GM21825 (cell line): ENCODE results near the gene AIMP1.
"Not testable (repeated sequence)": the region's sequence is repeated elsewhere in the genome, so short reads cannot be mapped to it uniquely, and the experiment has no call there.

Source experiments
- ATAC-seq: cut with Tn5 transposase; IDR thresholded peaks from one replicate; pipeline ENCODE4 v1.9.1; 2021; ENCODE audit warnings: mild to moderate bottlenecking, moderate library complexity; ENCODE audit not compliant: unreplicated experiment

The AIMP1 gene

GRCh38 chr4:106344647-106344970, 28.3 kb downstream of the AIMP1 start:
- ATAC-seq: no peak

DNA sequence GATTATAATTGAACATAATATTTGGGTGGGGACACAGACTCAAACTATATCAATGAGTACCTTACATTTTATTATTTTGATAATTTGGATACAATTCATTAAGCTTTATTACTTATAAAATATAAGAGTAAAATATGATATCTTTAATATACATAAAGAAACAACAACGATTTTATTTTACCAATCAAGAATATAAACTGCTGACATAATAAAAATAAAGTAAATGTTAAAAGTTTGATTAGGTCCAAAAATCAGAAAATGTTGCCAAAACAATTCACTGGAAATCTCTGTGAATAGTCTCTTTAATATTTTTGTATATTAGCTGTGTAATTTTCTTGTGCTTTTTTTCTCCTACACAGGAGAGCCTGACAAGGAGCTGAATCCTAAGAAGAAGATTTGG, 30.8 kb downstream of the AIMP1 start:
- ATAC-seq: no peak

DNA sequence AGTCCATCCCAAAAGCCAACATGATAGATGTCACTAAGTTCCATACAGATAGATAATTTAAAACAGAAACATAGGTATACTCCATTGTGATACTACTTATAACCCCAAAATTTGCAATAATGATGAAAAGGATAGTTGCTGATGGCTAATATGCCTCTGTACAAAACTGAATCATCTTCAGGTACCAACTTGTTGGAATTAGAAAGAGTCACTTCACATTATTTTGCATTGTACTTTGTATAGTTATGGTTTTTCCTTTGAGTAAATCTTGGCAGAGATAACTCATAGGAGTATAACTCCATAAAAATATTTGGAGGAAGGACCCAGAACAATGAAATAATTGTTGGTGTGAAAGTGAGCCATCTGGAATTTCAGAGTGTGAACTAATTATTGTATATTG, 34.7 kb downstream of the AIMP1 start:
- ATAC-seq: no peak

DNA sequence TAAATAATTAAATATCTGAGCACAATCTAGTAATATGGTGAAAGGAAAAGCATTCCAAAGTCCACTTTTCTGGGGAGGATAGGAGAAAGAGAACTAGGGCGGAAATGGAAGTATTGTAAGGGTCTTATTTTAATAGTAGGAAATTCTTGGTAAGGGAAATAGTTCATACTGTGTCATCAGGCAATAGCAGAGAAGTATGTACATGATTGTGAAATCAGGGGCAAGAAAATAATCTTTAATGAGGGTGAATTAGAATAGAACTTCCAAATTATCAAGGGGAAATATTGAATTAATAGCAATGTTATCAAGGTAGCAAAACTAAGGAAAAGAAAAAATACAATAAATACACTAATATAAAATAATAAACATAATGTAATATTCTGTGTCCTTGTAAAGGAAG, 37.4 kb downstream of the AIMP1 start:
- no peak for ATAC-seq

DNA sequence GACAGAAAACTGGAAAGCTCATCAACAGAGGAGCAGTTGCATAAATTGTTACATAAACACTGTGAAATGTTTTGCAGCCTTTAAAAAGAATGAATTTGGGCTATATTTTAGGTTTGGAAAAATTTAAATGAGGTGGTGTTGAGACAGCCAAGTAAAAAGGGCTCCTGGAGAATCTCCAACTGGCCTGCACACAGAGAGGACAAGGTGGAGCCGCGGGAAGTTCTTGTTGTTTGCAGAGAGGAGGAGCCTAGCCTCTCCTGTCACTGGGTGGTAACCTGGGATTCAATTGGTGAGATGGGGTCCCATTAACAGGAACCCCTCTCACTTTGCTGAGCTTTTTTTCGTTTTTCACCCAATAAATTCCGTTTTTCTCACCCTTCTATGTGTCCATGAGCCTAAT, 38.8 kb downstream of the AIMP1 start:
- no peak for ATAC-seq

DNA sequence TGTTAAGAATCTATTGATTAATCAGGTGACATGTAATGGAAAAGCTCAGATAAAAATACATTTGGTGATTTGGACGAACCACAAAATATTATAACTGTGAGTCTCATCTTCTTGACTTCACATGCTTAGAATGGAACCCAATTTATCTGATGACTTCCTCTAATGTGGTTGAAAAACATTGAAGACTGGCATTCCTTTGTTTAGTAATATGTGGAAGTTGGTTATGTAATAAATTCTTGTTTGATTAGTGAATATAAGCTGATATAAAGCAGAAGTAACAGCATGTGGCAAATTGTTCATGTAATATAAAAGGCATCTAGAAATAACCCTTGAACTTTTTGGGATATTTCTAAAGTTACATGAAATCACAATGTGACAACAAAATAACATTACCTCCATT, 42.5 kb downstream of the AIMP1 start:
- no peak for ATAC-seq

GRCh38 chr4:106362086-106362825, 45.9 kb downstream of the AIMP1 start:
- no peak for ATAC-seq

DNA sequence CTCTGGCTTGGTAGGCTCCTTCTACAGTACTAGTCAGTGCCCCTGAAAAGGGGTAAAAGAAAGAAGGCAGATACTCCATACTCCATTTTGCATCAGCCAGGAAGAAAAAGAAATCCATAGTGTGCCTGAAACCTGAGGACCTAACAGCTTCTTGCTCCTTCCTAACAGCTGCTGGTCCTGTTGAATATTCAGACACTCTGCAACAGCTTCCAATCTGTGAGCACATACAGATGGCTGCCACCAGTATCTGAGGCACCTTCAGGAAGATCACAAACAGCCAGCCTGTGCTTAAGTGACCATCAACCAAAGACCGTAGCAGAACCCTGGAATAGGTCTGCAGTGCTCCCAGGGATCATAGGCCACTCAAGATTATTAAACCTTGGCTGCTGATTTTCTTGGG, 47.9 kb downstream of the AIMP1 start:
- ATAC-seq: no peak

DNA sequence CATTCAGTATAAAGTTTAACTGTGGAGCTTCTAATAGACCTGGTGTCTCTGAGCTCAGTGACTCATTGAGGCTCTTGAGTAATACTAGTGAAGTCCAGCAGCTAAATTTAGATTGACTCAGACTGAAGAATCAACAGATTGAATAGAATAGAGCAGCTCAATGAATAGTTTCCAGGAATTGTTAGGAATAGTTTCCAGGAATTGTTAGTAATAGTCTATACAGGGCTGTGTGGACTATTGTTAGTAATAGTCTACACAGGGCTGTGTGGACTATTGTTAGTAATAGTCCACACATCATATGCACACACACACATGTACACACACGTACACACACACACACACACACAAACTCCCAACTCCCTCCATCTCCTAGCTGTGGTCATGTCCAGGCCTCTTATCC, 49.3 kb downstream of the AIMP1 start:
- ATAC-seq: no peak

GRCh38 chr4:106366026-106366425, 49.7 kb downstream of the AIMP1 start:
- no peak for ATAC-seq

DNA sequence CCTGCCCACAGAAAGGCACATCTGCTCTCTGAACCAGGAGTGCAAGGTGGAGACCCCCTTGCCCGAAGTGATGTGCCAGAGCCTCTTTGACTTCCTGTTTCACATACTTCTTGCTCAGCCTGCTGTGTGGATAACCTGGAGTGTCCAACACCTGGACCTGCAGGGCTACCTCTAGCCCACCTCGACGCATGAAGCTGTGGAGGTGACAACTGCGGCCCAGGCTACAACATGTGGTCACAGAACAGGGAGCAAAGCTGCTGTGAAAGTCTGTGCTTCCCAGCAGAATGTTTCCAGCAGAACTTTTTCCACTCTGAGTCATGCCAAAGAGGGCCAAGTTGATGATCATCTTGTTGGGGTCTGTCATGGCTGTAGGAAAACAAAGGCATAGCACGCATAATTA, 50.7 kb downstream of the AIMP1 start:
- no peak for ATAC-seq

GRCh38 chr4:106368678-106369077, 52.3 kb downstream of the AIMP1 start, which contains the start of gene GIMD1:
GIMD1 (minus strand) TSS chr4:106368778; CDS start chr4:106367435, 1,343 bp downstream.
- ATAC-seq: no peak

DNA sequence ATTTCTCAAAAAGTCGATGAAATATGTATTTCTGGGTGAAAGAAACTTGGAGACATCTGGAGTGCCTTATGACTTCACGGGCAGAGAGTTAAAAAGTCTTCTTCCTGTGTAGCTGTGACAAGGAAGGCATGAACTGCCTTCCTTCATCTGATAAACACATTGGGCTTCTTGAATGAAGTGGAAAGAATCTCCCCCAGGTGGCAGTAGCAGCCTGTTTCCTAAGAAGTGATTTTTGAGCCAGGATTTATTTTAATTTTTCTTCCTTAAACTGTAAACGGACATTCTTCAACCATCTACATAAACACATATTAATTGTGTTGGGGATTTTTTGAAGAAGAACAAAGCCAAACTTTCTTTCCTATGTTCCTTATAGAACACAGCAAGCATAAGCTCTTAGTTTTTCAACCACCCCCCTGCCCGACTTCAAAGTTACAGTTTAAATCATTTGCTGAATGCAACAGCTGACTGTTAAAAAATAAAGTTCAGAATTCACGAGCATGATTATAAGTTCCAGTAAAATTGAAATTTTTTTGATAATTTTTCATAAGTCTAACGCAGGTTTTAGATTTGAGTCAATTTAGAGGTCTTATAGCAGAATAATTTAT, 53.2 kb downstream of the AIMP1 start:
- peak; percentile 92 for ATAC-seq

GRCh38 chr4:106370214-106370613, 53.9 kb downstream of the AIMP1 start:
- no peak for ATAC-seq

- no peak for ATAC-seq
These were observed 54.8 kb downstream of the AIMP1 start for GRCh38 chr4:106371161-106371560.

- no peak for ATAC-seq
These were observed 56.7 kb downstream of the AIMP1 start for GRCh38 chr4:106373026-106373425.

DNA sequence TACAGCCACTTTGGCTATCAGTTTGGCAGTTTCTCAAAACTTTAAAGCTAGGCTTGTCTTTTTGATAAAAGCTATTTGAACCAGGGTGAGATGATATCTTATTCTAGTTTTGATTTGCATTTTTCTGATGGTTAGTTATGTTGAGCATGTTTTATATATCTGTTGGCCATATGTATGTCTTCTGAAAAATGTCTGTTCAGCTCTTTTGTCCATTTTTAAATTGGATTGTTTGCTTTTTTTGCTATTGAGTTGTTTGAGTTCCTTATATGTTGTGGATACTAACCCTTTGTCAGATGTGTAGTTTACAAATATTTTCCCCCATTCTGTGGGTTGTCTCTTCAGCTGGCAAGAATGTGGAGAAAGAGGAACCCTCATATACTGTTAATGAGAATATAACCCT, 63.8 kb downstream of the AIMP1 start:
- no peak for ATAC-seq

GRCh38 chr4:106384878-106385277, 68.5 kb downstream of the AIMP1 start:
- ATAC-seq: no peak

- ATAC-seq: no peak
These were observed 69.6 kb downstream of the AIMP1 start for GRCh38 chr4:106385853-106386393.

GRCh38 chr4:106395582-106395981, 79.2 kb downstream of the AIMP1 start:
- no peak for ATAC-seq

DNA sequence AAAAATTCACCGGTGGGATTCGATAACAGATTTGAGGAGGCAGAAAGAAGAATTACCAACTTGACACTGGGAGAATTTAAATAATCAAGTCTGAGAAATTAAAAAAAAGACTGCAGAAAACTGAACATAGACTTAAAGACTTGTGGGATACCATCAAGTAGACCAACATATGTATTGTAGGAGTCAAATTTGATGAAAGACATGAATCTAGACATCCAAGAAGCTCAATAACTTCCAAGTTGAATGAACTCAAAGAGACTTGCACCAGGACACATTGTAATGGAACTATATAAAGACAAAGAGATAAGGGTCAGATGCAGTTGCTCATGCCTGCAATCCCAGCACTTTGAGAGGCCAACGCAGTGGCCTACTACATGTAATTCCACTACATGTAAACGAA, 82.5 kb downstream of the AIMP1 start:
- ATAC-seq: not testable (repeated sequence)
